ENCODE results near the gene IL34.

GRCh38 chr16:70678121-70678897 lies 31.9 kb downstream of the IL34 start:
- TF ChIP-seq CTCF (IDR thresholded peaks at IDR 0.05) (no peak), POLR2A (IDR thresholded peaks at IDR 0.05) (no peak), POLR2AphosphoS5 (IDR thresholded peaks at IDR 0.05) (no peak)
